H1 (cell line): Measurements from ENCODE around the gene IFTAP. TPM values are rescaled to one million over a fixed set of nuclear protein-coding genes. Genes with fewer than 3 reads are reported as not detected.
A peak's percentile ranks its signal among the peaks of the same experiment; 100 is the strongest.

ENCODE experiments used
- CTCF ChIA-PET: fragments of 300-600 bp; sonication (Branson Sonifier 250); formaldehyde crosslinking; loops from one replicate; lab custom pipeline; 2021; ENCODE audit not compliant: partially characterized antibody; lab: Charles Lee
- POLR2A ChIA-PET: fragments of 300-600 bp; sonication (Branson Sonifier 250); formaldehyde crosslinking; loops from one replicate; lab custom pipeline; 2021; ENCODE audit warnings: inconsistent platforms; ENCODE audit not compliant: partially characterized antibody; lab: Charles Lee
- DNase-seq, 2 experiments: peaks; one replicate each; pipeline versions ENCODE4 v3.0.0 to v3.0.0-alpha.2; 2010 to 2022; ENCODE audit warnings: low spot score in 2 of 2, low read depth in 1 of 2, mixed read lengths in 1 of 2
- FAIRE-seq: peaks from 2 replicates; lab custom pipeline; 2011; peaks lifted over from hg19 to GRCh38; lab: Jason Lieb, UNC
- H2AFZ ChIP-seq: 2 replicates; pipeline ENCODE4 v1.8.1; 2012; ENCODE audit warnings: low read length, inconsistent platforms
- H2AK5ac ChIP-seq: 2 replicates; pipeline ENCODE4 v1.6.1; 2013; ENCODE audit warnings: low read depth, low read length
- H2BK120ac ChIP-seq: replicated peaks from 2 replicates; pipeline ENCODE3; 2013; ENCODE audit warnings: low read depth, low read length, inconsistent platforms
- H2BK12ac ChIP-seq: 2 replicates; pipeline ENCODE4 v1.6.1; 2013; ENCODE audit warnings: low read depth, low read length
- H2BK15ac ChIP-seq: 2 replicates; pipeline ENCODE4 v1.6.1; 2013; ENCODE audit warnings: low read length
- H2BK20ac ChIP-seq: 2 replicates; pipeline ENCODE4 v1.6.1; 2013; ENCODE audit warnings: low read length
- H2BK5ac ChIP-seq: 2 replicates; pipeline ENCODE4 v1.6.1; 2013; ENCODE audit warnings: low read depth, low read length
- H3K14ac ChIP-seq: 2 replicates; pipeline ENCODE4 v1.6.1; 2013; ENCODE audit warnings: inconsistent platforms; ENCODE audit not compliant: insufficient read length
- H3K18ac ChIP-seq: 2 replicates; pipeline ENCODE4 v1.6.1; 2013; ENCODE audit warnings: low read length; ENCODE audit errors: extremely low read depth
- H3K23ac ChIP-seq: 2 replicates; pipeline ENCODE4 v1.6.1; 2013; ENCODE audit warnings: inconsistent platforms; ENCODE audit not compliant: insufficient read length
- H3K23me2 ChIP-seq: 2 replicates; pipeline ENCODE4 v1.6.1; 2013; ENCODE audit warnings: low read depth, low read length
- H3K27ac ChIP-seq: 2 replicates; pipeline ENCODE4 v1.6.1; 2011; ENCODE audit warnings: low read depth, low read length, inconsistent platforms
- H3K27me3 ChIP-seq, 4 experiments: replicated peaks in 1 of 4; 1 replicate in 1 of 4; 2 replicates in 3 of 4; pipeline versions ENCODE4 v1.6.1 to v1.8.1; 2011 to 2013; ENCODE audit warnings: low read length in 3 of 4, mild to moderate bottlenecking in 3 of 4, inconsistent platforms in 2 of 4, mixed read lengths in 2 of 4, moderate library complexity in 1 of 4; ENCODE audit not compliant: control insufficient read depth in 3 of 4, insufficient read depth in 3 of 4; ENCODE audit errors: extremely low read depth in 1 of 4
- H3K36me3 ChIP-seq, 4 experiments: 2 replicates each; pipeline versions ENCODE4 v1.6.1 to v1.8.1; 2011 to 2013; ENCODE audit warnings: mild to moderate bottlenecking in 4 of 4, low read length in 3 of 4, moderate library complexity in 2 of 4, control low read depth in 1 of 4, inconsistent platforms in 1 of 4; ENCODE audit not compliant: insufficient read depth in 4 of 4, control insufficient read depth in 2 of 4
- H3K4ac ChIP-seq: replicated peaks from 2 replicates; pipeline ENCODE3; 2013; ENCODE audit warnings: low read length, low read depth, mixed read lengths, inconsistent platforms; ENCODE audit not compliant: insufficient read length
- H3K4me1 ChIP-seq, 4 experiments: replicated peaks in 1 of 4; 1 replicate in 1 of 4; 2 replicates in 3 of 4; pipeline versions ENCODE4 v1.6.1 to v1.8.1; 2011 to 2013; ENCODE audit warnings: low read length in 3 of 4, inconsistent platforms in 2 of 4, mixed read lengths in 1 of 4; ENCODE audit not compliant: insufficient read depth in 4 of 4, control insufficient read depth in 3 of 4
- H3K4me2 ChIP-seq, 2 experiments: 2 replicates each; pipeline versions ENCODE4 v1.6.1 to v1.8.1; 2011 to 2013; ENCODE audit warnings: low read depth in 2 of 2, low read length in 2 of 2, control low read depth in 1 of 2, inconsistent platforms in 1 of 2, mild to moderate bottlenecking in 1 of 2; ENCODE audit not compliant: insufficient read depth in 1 of 2
- H3K4me3 ChIP-seq, 4 experiments: fragments of 200-600, 300-600 bp in 1 of 4; sonication (generic), shearing (Covaris generic), sonication (Bioruptor Twin) in 1 of 4; 2 replicates each; pipeline versions ENCODE4 v1.5.1 to v1.8.1; 2011 to 2016; ENCODE audit warnings: low read length in 4 of 4, low read depth in 3 of 4, control low read depth in 2 of 4, inconsistent platforms in 2 of 4, mild to moderate bottlenecking in 2 of 4, mixed read lengths in 1 of 4, moderate library complexity in 1 of 4; ENCODE audit not compliant: insufficient read depth in 2 of 4; ENCODE audit errors: extremely low read depth in 1 of 4
- H3K56ac ChIP-seq: replicated peaks from 2 replicates; pipeline ENCODE3; 2013; ENCODE audit warnings: low read depth, mild to moderate bottlenecking, mixed read lengths, low read length, inconsistent platforms; ENCODE audit not compliant: insufficient read length
- H3K79me1 ChIP-seq: 2 replicates; pipeline ENCODE4 v1.6.1; 2013; ENCODE audit warnings: low read depth, low read length, control low read depth
- H3K79me2 ChIP-seq, 2 experiments: 2 replicates each; pipeline versions ENCODE4 v1.6.1 to v1.8.1; 2012 to 2013; ENCODE audit warnings: low read length in 2 of 2, mild to moderate bottlenecking in 2 of 2, inconsistent platforms in 1 of 2; ENCODE audit not compliant: insufficient read depth in 2 of 2, control insufficient read depth in 1 of 2
- H3K9ac ChIP-seq, 4 experiments: replicated peaks in 1 of 4; 1 replicate in 1 of 4; 2 replicates in 3 of 4; pipeline versions ENCODE4 v1.6.1 to v1.8.1; 2011 to 2013; ENCODE audit warnings: low read depth in 3 of 4, low read length in 3 of 4, control low read depth in 2 of 4, mild to moderate bottlenecking in 2 of 4, moderate library complexity in 2 of 4, inconsistent platforms in 1 of 4; ENCODE audit errors: extremely low read depth in 1 of 4
- H3K9me3 ChIP-seq, 2 experiments: 2 replicates each; pipeline versions ENCODE4 v1.6.1 to v1.8.1; 2012 to 2013; ENCODE audit warnings: mild to moderate bottlenecking in 2 of 2, moderate library complexity in 2 of 2, control low read depth in 1 of 2, inconsistent platforms in 1 of 2, low read depth in 1 of 2, low read length in 1 of 2, mixed read lengths in 1 of 2; ENCODE audit not compliant: insufficient read depth in 2 of 2
- H4K20me1 ChIP-seq, 2 experiments: replicated peaks in 1 of 2; 2 replicates each; pipeline versions ENCODE3 to v1.8.1; 2011 to 2013; ENCODE audit warnings: inconsistent platforms in 2 of 2, low read length in 2 of 2, mild to moderate bottlenecking in 1 of 2; ENCODE audit not compliant: insufficient read depth in 2 of 2, control insufficient read depth in 1 of 2
- H4K5ac ChIP-seq: 2 replicates; pipeline ENCODE4 v1.6.1; 2013; ENCODE audit warnings: low read length, low read depth, mixed read lengths, inconsistent platforms; ENCODE audit not compliant: insufficient read length
- H4K8ac ChIP-seq: 2 replicates; pipeline ENCODE4 v1.8.0; 2013; ENCODE audit warnings: mild to moderate bottlenecking, moderate library complexity, low read length, inconsistent platforms; ENCODE audit not compliant: insufficient read depth; ENCODE audit errors: extremely low read depth
- H4K91ac ChIP-seq: replicated peaks from 2 replicates; pipeline ENCODE3; 2013; ENCODE audit warnings: low read length, mixed read lengths, inconsistent platforms; ENCODE audit not compliant: insufficient read length
- CBX5 ChIP-seq: fragments of 300-800, 300-1000 bp; sonication (generic); IDR thresholded peaks from 2 replicates; pipeline ENCODE4 v1.7.1; 2016; ENCODE audit warnings: antibody characterized with exemption, low read length, low read depth
- SP2 ChIP-seq: IDR thresholded peaks from 2 replicates; pipeline ENCODE4 v1.6.1; 2012; ENCODE audit warnings: mild to moderate bottlenecking, low read length, inconsistent platforms
- WGBS, 2 experiments: shearing (Covaris generic) in 1 of 2; methylation state at CpG; one replicate each; pipeline versions ENCODE4 v1.1.6 to v1.1.7; 2013 to 2015; ENCODE audit warnings: low lambda C conversion rate in 2 of 2, mixed read lengths in 2 of 2, inconsistent platforms in 1 of 2, low coverage in 1 of 2, missing lambda C conversion rate in 1 of 2; ENCODE audit not compliant: insufficient replicate concordance in 2 of 2, insufficient coverage in 1 of 2, insufficient read length in 1 of 2; ENCODE audit errors: extremely low coverage in 1 of 2, missing lambda C conversion rate in 1 of 2; 5-methylcytosine and 5-hydroxymethylcytosine counted together
- polyA plus RNA-seq, 7 experiments: library from polyadenylated mRNA; depleted of rRNA in 3 of 7; stranded (reverse) in 5 of 7; unstranded in 2 of 7; fragments of >200 nt in 5 of 7; fragments of 200-250 nt in 2 of 7; gene quantifications; 1 replicate in 5 of 7; 2 replicates in 1 of 7; 4 replicates in 1 of 7; pipeline versions ENCODE4 v1.2.1 to v1.2.3, GENCODE V29; 2011 to 2013; ENCODE audit warnings: missing spikeins in 2 of 7, mixed read lengths in 2 of 7
- total RNA-seq: library from RNA; stranded (reverse); fragmentation: NEBNext Ultra II Directional; extraction: Animal tissue kit (Norgen Biotek cat#: 25700); gene quantifications from 2 replicates; pipeline ENCODE4 v1.2.1, GENCODE V29; 2021

Gene IFTAP
- total and polyA plus RNA-seq, 2 of the 8 experiments (the other 6 are each of a cell fraction or from before 2014, with no cell fraction given), result 21.2 to 23.9 TPM

- H3K36me3 ChIP-seq, result no peaks in the 10 kb centered on the region
- H2BK12ac ChIP-seq, result no peak overlapping the region
- H3K4ac ChIP-seq, result no peak overlapping the region
- H3K4me2 ChIP-seq, result no peak overlapping the region
- H2BK5ac ChIP-seq, result no peak overlapping the region
- no peak overlapping the region for H2AFZ ChIP-seq
- H3K4me3 ChIP-seq, result no peak overlapping the region
- H4K5ac ChIP-seq, result no peak overlapping the region
- no peak overlapping the region for H2BK120ac ChIP-seq
- no peak overlapping the region for H2AK5ac ChIP-seq
- H2BK15ac ChIP-seq, result no peak overlapping the region
- FAIRE-seq, result no peak
- H3K27me3 ChIP-seq, result no peaks in the 10 kb centered on the region
- 94% methylated on average over 6 of the region's 6 CpGs; no CpG with 5 or more reads in 1 of the 2 experiments for WGBS, 2 experiments
- POLR2A ChIA-PET, result no interaction called here
- H4K20me1 ChIP-seq, result peaks cover 0 to 2% of the 10 kb centered on the region in 2 experiments
- 0 out of 4 replicates have a peak, but pooled peaks cover 0 to 2% of the 10 kb centered on the region in 2 experiments for H3K9me3 ChIP-seq
- peak overlapping the region in 1 of 4 experiments; percentile 43; a peak in 1 of 7 replicates for H3K9ac ChIP-seq
- no peak overlapping the region for H2BK20ac ChIP-seq
- H3K23me2 ChIP-seq, result no peaks in the 10 kb centered on the region
- H3K79me2 ChIP-seq, result no peaks in the 10 kb centered on the region
- no peak overlapping the region for H4K8ac ChIP-seq
- H3K4me1 ChIP-seq, result no peaks in the 10 kb centered on the region
- no peak overlapping the region for H3K18ac ChIP-seq
- H3K79me1 ChIP-seq, result no peaks in the 10 kb centered on the region
- no peak overlapping the region for H3K27ac ChIP-seq
- CTCF ChIA-PET, result interaction anchor here (1.3 to 1.6 kb wide), 3 partner anchors 16 to 89 kb away, joined by 3 to 6 read pairs (median 4); no protein-coding TSS in a partner anchor
- no peak overlapping the region for H3K14ac ChIP-seq
- no peak overlapping the region for H3K56ac ChIP-seq
- no peak overlapping the region for H3K23ac ChIP-seq
- H4K91ac ChIP-seq, result no peak overlapping the region
- no peak for DNase-seq
- TF ChIP-seq CBX5 (no peak), SP2 (no peak)
Measured at GRCh38 chr11:36657610-36658267, 63.4 kb downstream of the IFTAP start.
